HG02885 (cell line): Measurements from ENCODE around the gene NFXL1.
A peak's percentile ranks its signal among the peaks of the same experiment; 100 is the strongest.

Experiments
- ATAC-seq: cut with Tn5 transposase; IDR thresholded peaks from one replicate; pipeline ENCODE4 v1.9.1; 2021; ENCODE audit warnings: mild to moderate bottlenecking; ENCODE audit not compliant: unreplicated experiment, poor library complexity

Gene NFXL1

DNA sequence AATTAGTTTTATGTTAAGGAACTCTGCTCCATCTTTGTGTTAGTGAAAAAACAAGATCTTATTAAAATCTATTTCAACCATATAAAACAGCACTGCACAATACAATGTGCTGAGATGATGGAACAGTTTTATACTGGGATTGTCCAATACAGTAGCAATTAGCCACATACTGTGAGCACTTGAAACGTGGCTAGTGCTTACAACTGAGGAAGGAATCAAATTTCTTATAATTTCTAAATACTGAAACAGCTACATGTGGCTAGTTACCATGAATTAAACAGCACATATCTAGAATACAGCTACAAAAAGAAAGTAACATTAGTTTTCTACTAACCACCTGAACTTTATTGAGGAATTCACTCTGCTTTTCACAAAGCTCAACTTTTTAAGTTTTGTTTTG, 14.7 kb downstream of the NFXL1 start:
- no peak for ATAC-seq

DNA sequence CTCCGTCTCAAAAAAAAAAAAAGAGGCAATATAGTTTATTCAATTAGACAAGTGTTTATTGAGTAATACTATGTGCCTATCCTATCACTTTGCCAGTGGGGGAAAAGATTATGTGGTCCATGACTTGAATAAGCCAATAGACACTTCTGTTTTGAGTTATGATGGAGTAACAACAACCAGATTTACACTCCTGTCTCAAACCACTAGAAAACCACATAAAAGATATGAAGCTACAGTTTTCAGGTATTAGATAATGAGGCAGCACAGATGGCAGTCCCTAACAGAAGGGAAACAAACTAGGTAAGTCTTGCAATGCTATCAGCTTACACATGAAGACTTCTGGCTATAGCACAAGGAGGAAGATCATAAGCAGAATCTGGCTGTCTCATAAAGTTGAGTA, 22.5 kb downstream of the NFXL1 start:
- no peak for ATAC-seq

DNA sequence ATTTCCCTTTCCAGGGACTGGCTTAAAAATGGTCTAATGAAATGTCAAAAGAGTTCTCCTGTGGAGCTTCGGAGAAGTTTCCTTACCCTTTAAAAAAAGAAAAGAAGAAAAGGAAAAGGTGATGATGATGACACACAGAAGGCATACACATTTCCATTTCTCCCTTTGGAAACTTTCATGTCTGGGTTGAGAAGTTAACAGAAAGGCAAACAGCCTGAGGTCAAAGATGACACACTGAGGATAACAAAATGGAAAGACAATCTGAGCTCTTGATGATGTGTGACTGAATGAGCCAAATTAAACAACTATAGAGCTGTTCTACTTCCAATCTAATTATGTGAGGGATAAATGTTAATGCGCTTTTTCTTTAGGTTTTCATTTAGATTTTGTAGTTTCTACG, 32.2 kb downstream of the NFXL1 start:
- ATAC-seq, result no peak

DNA sequence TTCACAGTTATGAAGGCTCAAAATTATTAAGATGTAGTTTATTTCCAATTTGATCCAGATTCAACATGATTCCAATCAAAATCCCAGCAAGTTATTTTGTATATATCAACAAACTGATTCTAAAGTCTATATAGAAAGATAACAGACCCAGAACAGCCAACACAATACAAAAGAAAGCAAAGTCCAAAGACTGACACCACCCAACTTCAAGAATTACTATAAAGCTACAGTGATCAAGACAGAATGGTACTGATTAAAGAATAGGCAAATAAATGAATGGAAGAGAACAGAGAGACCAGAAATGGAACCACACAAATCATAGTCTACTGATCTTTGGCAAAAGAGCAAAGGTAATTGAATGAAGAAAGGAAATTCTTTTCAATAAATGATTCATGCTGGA, 34.9 kb downstream of the NFXL1 start:
- no peak for ATAC-seq

DNA sequence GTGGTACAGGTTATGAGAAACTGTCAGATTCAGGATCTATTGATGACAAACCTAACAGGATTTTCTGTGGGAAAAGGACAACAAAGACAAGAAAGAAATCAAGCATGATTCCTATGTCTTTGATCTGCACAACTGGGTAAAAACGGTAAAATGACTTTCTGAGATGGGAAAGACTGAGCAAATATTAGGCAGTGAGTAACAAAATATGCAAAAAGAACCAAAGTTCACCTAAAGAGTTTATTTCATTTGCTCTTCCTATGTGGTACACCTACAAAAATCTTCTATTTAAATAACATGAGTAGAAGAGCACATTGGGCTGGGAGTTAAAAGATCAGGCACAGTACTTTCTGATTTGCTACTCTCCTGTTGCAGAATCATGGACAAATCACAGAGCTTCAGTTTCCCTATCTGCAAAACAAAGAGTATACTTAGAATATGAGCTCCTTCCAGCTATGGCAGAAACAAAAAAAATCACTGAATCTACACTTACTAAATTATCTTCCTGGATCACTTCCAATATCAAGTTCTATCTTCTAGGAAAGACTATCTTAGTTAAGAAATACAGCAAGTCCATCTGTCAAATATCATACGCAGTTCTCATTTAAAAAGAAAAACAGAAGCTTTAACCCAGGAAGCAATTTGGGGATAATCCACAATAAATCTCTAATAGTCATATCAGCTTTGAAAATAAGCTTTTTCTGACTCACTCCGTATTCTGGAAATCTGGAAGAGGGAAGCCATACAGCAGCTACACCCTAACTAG, 37.4 kb downstream of the NFXL1 start:
- no peak for ATAC-seq

DNA sequence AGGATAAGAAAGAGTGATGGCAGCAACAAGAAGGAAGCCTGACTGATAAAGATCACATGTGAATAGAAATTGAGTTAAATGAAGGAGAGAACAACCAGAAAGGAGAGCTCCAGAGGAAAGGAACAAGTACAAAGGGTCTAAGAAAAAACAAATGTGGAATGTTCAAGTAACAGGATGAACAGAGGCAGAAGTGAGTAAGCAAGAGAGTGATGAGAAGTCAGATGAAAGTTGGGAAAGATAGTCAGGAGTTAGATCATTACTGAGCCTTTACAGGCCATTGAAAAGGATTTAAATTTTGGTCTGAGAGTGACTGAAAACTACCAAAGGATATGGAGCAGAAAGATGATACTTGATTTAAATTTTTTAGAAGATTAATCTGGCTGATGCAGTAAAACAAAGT, 38.1 kb downstream of the NFXL1 start:
- ATAC-seq, result no peak

DNA sequence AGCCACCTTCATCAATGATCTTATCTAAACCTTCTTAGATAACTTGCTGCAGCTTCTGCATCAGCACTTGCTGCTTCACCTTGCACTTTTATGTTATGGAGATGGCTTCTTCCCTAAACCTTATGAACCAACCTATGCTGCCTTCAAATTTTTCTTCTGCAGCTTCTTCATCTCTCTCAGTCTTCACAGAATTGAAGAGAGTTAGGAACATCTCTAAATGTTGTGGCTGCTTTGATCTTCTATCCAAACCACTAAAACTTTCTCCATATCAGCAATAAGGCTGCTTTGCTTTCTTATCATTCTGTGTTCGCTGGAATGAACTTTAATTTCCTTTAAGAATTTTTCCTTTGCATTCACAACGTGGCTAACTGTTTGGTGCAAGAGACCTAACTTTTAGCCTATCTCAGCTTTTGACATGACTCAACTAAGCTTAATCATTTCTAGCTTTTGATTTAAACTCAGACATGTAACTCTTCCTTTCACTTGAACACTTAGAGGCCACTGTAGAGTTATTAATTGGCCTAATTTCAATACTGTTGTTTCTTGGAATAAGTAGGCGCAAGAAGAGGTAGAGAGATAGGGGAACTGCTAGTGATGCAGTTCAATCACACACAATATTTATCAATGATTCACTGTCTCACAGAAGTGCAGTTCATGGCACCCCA, 40.4 kb downstream of the NFXL1 start:
- ATAC-seq, result no peak

DNA sequence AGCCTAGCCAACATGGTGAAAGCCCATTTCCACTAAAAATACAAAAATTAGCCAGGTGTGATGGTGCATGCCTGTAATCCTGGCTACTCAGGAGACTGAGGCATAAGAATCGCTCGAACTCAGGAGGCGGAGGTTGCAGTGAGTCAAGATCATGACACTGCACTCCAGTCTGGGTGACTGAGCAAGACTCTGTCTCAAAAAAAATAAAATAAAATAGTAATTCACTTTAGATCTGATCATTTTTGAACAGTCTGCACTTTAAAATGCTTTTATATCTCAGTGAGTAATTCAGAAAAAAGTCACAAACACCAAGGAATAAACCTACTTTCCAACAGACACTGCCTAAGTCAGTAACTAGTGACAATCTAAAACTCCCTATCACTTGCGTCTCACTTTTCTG, 50.9 kb downstream of the NFXL1 start:
- no peak for ATAC-seq

DNA sequence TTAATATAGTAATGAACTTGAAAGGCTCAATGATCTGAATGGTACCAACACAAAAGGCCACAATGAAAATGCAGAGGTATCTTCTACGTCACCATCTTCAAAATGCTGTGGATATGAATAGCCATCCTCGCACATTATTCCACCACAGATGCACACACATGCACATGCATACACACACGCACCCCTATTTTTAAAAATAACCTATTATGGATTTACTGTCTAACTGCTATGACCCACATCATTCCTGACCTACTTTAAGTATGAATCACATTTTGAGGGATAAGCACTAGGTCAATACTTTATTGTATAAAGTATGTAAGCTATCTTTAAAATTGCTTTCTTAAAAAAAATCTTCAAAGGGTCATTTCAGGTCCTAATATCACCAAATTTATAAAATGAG, 52.1 kb downstream of the NFXL1 start:
- ATAC-seq, result no peak

DNA sequence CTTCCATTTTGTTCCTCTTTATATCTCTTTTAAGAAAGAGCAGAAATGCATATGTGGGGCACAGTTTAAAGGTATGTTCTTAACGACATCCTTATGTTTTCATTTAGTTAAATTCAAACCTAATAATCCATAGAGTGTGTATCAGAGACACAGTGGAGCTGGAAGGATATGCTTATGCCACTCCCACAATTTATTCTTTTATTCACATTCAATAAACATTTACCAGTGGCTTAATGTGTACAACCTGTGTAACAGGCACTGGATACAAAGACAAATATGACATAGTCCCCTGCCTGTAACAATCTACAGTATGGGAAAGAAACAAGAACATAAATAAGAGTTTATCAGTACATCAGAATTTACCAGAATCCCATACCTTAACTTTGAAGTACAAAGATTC, 54.1 kb downstream of the NFXL1 start:
- no peak for ATAC-seq

DNA sequence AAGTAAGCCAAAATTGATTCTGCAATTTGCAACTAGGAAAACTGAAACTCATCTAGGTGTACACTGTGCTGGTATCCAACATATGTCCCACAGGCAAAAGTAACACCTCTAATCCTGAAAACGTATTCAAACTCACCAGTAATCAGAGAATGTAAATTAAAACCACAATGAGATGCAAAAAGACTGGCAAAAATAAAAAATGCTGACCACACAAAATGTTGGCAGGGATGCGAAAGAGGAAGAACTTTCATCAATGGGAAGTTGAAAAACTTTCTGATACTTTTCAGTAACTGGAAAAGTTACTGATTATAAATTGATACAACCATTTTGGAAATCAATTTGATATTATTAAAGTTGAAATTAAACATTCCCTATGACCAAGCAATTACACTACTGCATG, 56.4 kb downstream of the NFXL1 start:
- ATAC-seq, result no peak

DNA sequence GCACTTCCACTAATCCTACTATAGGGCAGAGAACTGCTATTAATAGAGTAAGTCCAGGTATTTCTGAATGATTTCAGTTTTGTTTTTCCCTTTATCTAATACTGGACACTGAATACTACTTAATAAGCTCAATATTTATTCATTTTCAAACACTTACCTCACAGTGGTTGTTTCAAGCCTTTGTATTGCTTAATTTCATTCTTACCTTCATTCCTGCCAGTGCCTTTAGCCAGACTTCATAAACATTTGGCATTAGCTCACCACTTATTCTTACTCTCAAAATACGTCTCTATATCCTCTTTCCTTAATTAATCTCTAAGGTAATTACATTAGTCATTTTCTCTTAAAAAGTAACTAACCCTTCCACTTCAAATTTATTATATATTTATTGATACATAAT, 57.7 kb downstream of the NFXL1 start:
- ATAC-seq, result no peak

DNA sequence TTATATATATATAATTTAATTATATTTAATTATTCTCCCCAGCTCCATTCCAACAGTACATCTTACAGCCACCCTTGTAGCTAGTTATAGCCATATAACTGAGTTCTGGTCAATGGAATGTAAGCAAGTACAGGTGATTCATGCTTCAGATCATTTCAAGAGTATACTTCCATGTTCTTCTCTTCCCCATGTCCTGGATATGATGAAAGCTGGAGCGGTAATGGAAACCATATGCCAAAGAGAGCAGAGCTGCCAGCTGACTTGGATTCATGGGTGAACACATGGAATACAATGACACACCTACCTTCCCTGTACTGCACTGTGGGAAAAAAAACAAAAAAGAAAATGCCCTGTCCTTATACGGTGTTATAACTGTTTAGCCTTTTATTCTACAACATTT, 59.0 kb downstream of the NFXL1 start:
- no peak for ATAC-seq

DNA sequence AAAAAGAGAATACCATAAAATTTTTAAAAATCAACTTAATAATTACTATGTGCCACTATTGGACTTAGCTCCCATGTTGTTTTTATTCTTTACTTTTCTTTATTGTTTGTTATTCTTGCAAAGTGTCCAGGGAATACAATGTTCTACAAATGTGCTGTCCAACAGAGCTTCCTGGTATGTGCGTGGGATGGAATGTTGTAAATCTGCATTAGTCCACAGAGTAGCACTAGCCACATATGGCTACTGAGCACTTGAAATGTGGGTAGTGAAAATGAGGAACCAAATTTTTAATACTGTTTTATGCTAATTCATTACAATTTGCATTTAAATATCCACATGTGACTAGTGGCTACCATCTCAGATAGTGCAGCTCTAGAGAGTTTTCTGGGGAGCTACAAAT, 62.2 kb downstream of the NFXL1 start:
- no peak for ATAC-seq

DNA sequence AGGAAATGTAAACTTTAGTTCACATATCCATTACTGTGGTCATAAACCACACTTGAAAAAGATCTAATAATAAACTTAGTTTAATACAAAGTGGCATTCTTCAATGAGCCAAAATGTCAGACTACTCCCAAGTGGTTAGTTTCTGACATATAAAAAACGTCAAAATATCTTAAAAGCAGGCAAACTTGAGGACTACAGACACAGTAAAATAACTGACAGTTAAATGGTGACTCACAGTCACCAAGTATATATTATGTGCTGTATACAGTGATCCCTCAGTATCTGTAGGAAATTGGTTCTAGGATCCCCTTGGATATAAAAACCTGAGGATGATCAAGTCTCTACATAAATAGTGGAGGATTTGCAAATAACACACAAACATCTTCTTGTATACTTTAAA, 64.9 kb downstream of the NFXL1 start:
- no peak for ATAC-seq

DNA sequence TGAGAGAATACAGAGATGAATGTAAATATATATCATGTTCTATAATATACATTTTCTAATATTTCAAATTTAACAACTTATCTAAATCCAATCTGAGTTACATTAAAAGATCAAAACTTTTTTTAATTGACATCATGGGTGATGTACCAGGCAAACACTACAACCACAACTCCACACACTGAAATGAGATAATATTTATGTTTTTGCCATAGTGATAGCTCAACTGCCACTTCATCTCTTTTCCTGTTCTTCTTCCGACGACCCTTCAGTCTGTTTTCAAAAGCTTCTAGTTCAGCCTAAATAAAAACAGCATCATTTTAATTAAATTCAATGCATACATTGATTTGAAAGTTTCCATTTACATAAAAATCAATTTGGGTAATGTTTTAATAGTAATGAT, 66.3 kb downstream of the NFXL1 start:
- no peak for ATAC-seq

DNA sequence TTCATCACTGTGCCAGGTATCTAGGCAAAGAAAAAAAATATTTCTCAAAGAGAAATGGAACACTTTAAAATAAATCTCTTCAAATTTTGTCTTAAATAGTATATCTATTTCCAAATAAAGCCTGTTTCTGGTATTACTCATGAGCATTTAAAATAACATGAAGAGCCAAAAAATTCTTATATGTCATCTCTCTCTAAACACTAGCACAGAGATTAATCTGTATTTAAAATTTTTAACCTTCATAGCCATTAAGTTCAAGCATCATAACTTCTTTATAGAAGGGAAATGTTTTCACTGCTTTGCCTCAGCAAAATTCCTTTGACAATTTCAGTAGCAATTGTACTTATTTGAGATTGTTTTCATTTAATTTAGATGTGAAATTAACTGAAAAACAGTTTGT, 71.4 kb downstream of the NFXL1 start:
- no peak for ATAC-seq

DNA sequence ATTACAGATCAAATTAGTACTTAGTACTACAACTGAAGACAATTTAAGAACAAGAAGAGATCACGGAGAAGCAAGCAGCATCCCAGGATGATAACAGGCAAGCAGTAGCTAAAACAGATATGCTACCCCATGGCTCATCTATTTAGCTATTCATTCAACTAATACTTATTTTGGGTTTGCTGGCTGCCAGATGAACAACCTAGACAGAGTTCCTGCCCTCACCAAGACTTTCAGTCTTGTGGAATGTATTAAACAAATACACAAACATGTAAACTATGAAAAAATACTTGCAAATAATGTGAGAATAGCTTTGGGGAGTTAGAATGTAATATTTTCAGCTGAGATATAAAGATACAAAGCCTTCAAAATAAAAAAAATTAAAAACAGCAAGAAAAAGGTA, 74.1 kb downstream of the NFXL1 start:
- ATAC-seq, result no peak

DNA sequence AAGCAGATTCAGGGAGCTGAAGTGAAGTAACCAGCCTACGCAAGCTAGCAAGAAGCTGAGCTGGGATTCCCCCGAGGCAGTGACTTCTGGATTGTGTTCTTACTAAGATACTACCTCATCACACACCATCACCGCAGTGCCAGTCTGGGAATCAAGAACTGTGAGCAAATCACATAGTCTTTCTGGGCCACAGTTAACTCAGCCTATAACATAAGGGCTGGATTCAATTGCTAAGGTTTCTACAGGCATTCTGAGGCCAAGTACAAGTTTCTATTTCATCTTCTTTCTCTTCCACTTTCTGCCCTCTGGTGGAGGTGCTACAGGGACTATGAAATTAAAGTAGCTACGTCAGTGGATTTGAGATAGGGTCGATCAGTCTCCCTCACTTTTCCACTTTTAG, 75.1 kb downstream of the NFXL1 start:
- ATAC-seq, result peak; percentile 57

DNA sequence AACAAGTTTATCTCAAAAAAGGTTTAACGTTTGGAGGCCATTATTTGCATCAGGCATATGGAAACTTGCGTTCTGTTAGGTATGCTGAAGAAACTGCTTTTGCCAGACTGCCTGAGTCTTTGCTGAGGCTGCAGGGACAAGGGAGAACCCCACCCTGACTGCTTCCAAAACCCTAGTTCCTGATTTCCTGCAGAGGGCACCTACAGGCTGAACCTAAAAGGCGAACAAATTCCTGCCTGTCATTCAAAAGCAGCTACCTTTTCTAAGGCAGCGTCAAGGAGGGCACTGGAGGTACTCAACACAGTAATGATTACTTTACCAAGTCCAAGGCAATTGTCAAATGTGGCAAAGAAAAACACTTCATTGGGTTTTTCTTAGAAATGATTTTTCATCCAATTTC, 75.9 kb downstream of the NFXL1 start:
- no peak for ATAC-seq

DNA sequence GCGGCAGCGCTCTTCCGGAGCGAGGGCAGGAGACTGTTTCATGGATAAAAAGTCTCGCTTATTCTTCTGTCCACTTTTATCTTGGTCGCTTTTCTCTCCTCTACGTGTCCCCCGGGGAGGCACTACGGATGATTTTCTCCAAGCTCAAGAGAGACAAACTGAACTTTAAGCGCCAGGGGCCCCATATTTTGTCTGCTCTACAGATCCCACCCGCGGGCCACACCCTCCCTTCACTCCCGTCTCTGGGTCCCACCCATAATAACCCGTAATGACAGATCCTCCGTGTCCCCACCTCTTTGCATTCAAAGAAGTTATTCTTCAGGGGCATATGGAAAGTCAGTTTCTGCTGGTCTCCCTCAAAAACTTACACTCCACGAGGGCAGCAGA, 76.5 kb downstream of the NFXL1 start, which contains the start of gene CORIN:
Gene CORIN (minus strand): TSS at position 160 of the 387 bp plus-strand sequence. CDS start 118 bp downstream, at position 42.
- no peak for ATAC-seq
